Keratinocyte (primary cell): Measurements from ENCODE around the gene KRT71. TPM values are rescaled to one million over a fixed set of nuclear protein-coding genes. Genes with fewer than 3 reads are reported as not detected.

Source experiments
- DNase-seq: peaks from one replicate; pipeline ENCODE4 v3.0.0-alpha.2; 2011; ENCODE audit warnings: low read depth, missing footprints, low spot score
- FAIRE-seq: peaks from 2 replicates; lab custom pipeline; 2011; peaks lifted over from hg19 to GRCh38; lab: Jason Lieb, UNC
- H2AFZ ChIP-seq: 2 replicates; pipeline ENCODE4 v1.6.0; 2012; ENCODE audit warnings: low read length, control low read depth, inconsistent platforms; ENCODE audit not compliant: control insufficient read depth
- H3K27ac ChIP-seq: 2 replicates; pipeline ENCODE4 v1.5.1; 2011; ENCODE audit warnings: low read length; ENCODE audit not compliant: control insufficient read depth, insufficient read depth
- H3K27me3 ChIP-seq: 3 replicates; pipeline ENCODE4 v1.6.0; 2011; ENCODE audit warnings: low read length; ENCODE audit not compliant: control insufficient read depth, insufficient read depth; ENCODE audit errors: extremely low read depth
- H3K36me3 ChIP-seq, 2 experiments: 2 replicates in 1 of 2; 3 replicates in 1 of 2; pipeline ENCODE4 v1.5.1; 2011; ENCODE audit warnings: low read length in 2 of 2, mild to moderate bottlenecking in 1 of 2; ENCODE audit not compliant: control insufficient read depth in 2 of 2, insufficient read depth in 2 of 2; ENCODE audit errors: extremely low read depth in 1 of 2
- H3K4me1 ChIP-seq: 3 replicates; pipeline ENCODE4 v1.5.1; 2011; ENCODE audit warnings: low read length; ENCODE audit not compliant: control insufficient read depth, insufficient read depth; ENCODE audit errors: extremely low read depth
- H3K4me2 ChIP-seq: 3 replicates; pipeline ENCODE4 v1.6.0; 2011; ENCODE audit warnings: low read depth, low read length; ENCODE audit not compliant: control insufficient read depth, insufficient read depth; ENCODE audit errors: extremely low read depth
- H3K4me3 ChIP-seq, 3 experiments: fragments of 200-600 bp in 1 of 3; sonication (generic) in 1 of 3; 2 replicates in 2 of 3; 3 replicates in 1 of 3; pipeline ENCODE4 v1.5.1; 2011 to 2016; ENCODE audit warnings: low read length in 3 of 3, mild to moderate bottlenecking in 3 of 3, control low read depth in 2 of 3, inconsistent platforms in 1 of 3, low read depth in 1 of 3, mixed read lengths in 1 of 3, mixed run types in 1 of 3, moderate library complexity in 1 of 3; ENCODE audit not compliant: control insufficient read depth in 2 of 3, insufficient read depth in 2 of 3; ENCODE audit errors: extremely low read depth in 1 of 3
- H3K79me2 ChIP-seq: 2 replicates; pipeline ENCODE4 v1.6.0; 2012; ENCODE audit warnings: low read length; ENCODE audit not compliant: control insufficient read depth, insufficient read depth
- H3K9ac ChIP-seq: 3 replicates; pipeline ENCODE4 v1.6.0; 2011; ENCODE audit warnings: low read length; ENCODE audit not compliant: control insufficient read depth, insufficient read depth; ENCODE audit errors: extremely low read depth
- H3K9me1 ChIP-seq: 3 replicates; pipeline ENCODE4 v1.6.0; 2011; ENCODE audit warnings: low read length; ENCODE audit not compliant: control insufficient read depth, insufficient read depth; ENCODE audit errors: extremely low read depth
- H3K9me3 ChIP-seq: 2 replicates; pipeline ENCODE4 v1.5.1; 2012; ENCODE audit warnings: low read depth, low read length; ENCODE audit not compliant: control insufficient read depth
- H4K20me1 ChIP-seq: 3 replicates; pipeline ENCODE4 v1.6.0; 2011; ENCODE audit warnings: low read length; ENCODE audit not compliant: control insufficient read depth, insufficient read depth; ENCODE audit errors: extremely low read depth
- EZH2 ChIP-seq: IDR thresholded peaks from one replicate; pipeline ENCODE4 v1.6.1; 2012; ENCODE audit warnings: inconsistent platforms, mild to moderate bottlenecking, low read length, moderate library complexity
- dilution Hi-C: fragments of 300-500 bp; cut with MboI; formaldehyde crosslinking; loops from one replicate; pipeline ENCODE4 v1.7.0; 2020; ENCODE audit warnings: low sequenced_read_pairs; ENCODE audit not compliant: extremely low pct_ligation_motif_present
- polyA plus RNA-seq, 5 experiments: library from polyadenylated mRNA; depleted of rRNA in 3 of 5; stranded (reverse) in 3 of 5; stranded (forward) in 1 of 5; unstranded in 1 of 5; fragments of >200 nt; gene quantifications; 1 replicate in 1 of 5; 2 replicates in 3 of 5; 3 replicates in 1 of 5; pipeline versions ENCODE4 v1.2.1 to v1.2.3, GENCODE V29; 2011 to 2012; ENCODE audit warnings: missing spikeins in 2 of 5, low read depth in 1 of 5, low replicate concordance in 1 of 5
- TF ChIP-seq, protein P1 (sequence below), 3 experiments: IDR thresholded peaks in 1 of 3; conservative IDR thresholded peaks in 1 of 3; optimal IDR thresholded peaks in 1 of 3; 2 replicates in 2 of 3; 3 replicates in 1 of 3; pipeline versions ENCODE3 to v1.5.1; 2011; ENCODE audit warnings: low read length in 3 of 3, mild to moderate bottlenecking in 3 of 3, moderate library complexity in 2 of 3, control low read depth in 1 of 3, inconsistent platforms in 1 of 3; ENCODE audit not compliant: insufficient read depth in 2 of 3; ENCODE audit errors: extremely low read depth in 1 of 3

KRT71 gene
- polyA plus RNA-seq, 1 donor (not counting 4 experiments of a cell fraction or from before 2014, with no cell fraction given) = not detected

- peak; percentile 92 for FAIRE-seq
- peak; percentile 71 for DNase-seq
- dilution Hi-C loops = no loop called here
- peaks cover 31% of the 10 kb centered on the region for H4K20me1 ChIP-seq
- no peak overlapping the region for H3K4me3 ChIP-seq
- peaks cover 20 to 34% of the 10 kb centered on the region in 2 experiments for H3K36me3 ChIP-seq
- no peak overlapping the region for H2AFZ ChIP-seq
- H3K9me3 ChIP-seq = no peaks in the 10 kb centered on the region
- no peaks in the 10 kb centered on the region for H3K27me3 ChIP-seq
- no peak for TF ChIP-seq EZH2
- TF ChIP-seq, protein P1, sequence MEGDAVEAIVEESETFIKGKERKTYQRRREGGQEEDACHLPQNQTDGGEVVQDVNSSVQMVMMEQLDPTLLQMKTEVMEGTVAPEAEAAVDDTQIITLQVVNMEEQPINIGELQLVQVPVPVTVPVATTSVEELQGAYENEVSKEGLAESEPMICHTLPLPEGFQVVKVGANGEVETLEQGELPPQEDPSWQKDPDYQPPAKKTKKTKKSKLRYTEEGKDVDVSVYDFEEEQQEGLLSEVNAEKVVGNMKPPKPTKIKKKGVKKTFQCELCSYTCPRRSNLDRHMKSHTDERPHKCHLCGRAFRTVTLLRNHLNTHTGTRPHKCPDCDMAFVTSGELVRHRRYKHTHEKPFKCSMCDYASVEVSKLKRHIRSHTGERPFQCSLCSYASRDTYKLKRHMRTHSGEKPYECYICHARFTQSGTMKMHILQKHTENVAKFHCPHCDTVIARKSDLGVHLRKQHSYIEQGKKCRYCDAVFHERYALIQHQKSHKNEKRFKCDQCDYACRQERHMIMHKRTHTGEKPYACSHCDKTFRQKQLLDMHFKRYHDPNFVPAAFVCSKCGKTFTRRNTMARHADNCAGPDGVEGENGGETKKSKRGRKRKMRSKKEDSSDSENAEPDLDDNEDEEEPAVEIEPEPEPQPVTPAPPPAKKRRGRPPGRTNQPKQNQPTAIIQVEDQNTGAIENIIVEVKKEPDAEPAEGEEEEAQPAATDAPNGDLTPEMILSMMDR (optimal IDR thresholded peaks at IDR 0.05 in 1 of 3, IDR thresholded peaks at IDR 0.05 in 1 of 3, conservative IDR thresholded peaks at IDR 0.05 in 1 of 3; ENCODE audit: extremely low read depth in 1 of 3, insufficient read depth in 2 of 3, low read length in 3 of 3) = no peak
- no peak overlapping the region for H3K4me2 ChIP-seq
- no peak overlapping the region for H3K9ac ChIP-seq
- H3K4me1 ChIP-seq = peaks cover 23% of the 10 kb centered on the region
- peaks cover 8% of the 10 kb centered on the region for H3K79me2 ChIP-seq
- no peaks in the 10 kb centered on the region for H3K9me1 ChIP-seq
- peak overlapping the region; percentile 37 for H3K27ac ChIP-seq
Observed at GRCh38 chr12:52513736-52514135, 39.2 kb downstream of the KRT71 start.

DNA sequence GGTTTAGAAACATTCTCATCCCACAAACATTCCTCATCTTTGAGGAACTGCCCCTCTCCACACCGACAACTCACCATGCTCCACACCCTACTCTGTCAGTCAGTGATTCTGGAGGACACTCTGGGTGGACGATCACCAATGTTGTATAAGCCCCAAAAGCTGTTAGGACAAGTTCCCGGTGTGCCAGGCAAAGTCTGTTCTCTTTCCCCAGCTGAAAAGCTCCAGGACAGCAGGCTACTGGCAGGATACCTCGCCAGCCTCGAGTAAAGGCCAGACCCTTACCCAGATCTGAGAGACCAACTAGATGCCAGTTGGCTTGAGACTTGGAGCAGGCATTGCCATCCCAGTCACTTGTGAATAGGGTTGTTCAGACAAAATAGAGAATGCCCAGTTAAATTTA, 44.7 kb downstream of the KRT71 start:
- Histone ChIP-seq H3K27me3 (no peaks in the 10 kb centered on the region), H3K4me2 (no peak overlapping the region), H3K9me3 (no peaks in the 10 kb centered on the region), H2AFZ (no peak overlapping the region), H3K36me3 (peaks cover 0 to 2% of the 10 kb centered on the region in 2 experiments), H3K4me3 (no peak overlapping the region), H3K9me1 (no peaks in the 10 kb centered on the region), H3K4me1 (peaks cover 7% of the 10 kb centered on the region), H4K20me1 (no peaks in the 10 kb centered on the region), H3K27ac (no peak overlapping the region), H3K79me2 (no peaks in the 10 kb centered on the region), H3K9ac (no peak overlapping the region)
- dilution Hi-C loops = no loop called here
- FAIRE-seq (no peak), DNase-seq (no peak)
- TF ChIP-seq EZH2 = no peak
- TF ChIP-seq, protein P1 (optimal IDR thresholded peaks at IDR 0.05 in 1 of 3, IDR thresholded peaks at IDR 0.05 in 1 of 3, conservative IDR thresholded peaks at IDR 0.05 in 1 of 3; ENCODE audit: extremely low read depth in 1 of 3, insufficient read depth in 2 of 3, low read length in 3 of 3) = no peak
